GM12872 (cell line): Measurements from ENCODE around the gene CSNK1G2.

Experiments
- CTCF ChIP-seq: IDR thresholded peaks from 3 replicates; pipeline ENCODE4 v1.5.1; 2011; ENCODE audit warnings: low read depth, mild to moderate bottlenecking, low read length, moderate library complexity; ENCODE audit not compliant: insufficient read depth

Gene CSNK1G2

GRCh38 chr19:1905863-1906375 lies 35.1 kb upstream of the CSNK1G2 start:
- TF ChIP-seq CTCF: no peak

DNA sequence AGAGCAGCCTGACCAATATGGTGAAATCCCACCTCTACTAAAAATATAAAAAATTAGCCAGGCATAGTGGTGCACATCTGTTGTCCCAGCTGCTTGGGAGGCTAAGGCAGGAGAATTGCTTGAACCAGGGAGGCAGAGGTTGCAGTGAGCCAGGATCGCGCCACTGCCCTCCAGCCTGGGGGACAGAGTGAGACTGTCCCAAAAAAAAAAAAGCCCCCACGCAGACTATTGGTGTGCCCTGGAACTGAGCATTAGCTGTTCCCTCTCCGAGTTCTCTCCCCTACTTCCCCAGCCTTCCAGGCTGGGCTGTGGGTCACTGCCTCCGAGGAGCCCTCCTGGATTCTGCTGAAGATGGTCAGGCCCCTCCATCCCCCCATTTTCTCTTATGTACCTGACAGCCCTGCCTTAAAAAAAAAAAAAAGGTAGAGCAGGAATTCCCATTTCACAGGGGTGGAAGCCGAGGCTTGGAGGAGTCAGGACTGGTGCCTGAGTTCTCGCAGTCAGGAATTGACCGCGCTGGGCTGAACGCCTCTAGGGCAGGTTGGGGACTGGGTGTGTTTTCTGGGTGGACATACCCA lies 33.9 kb upstream of the CSNK1G2 start:
- no peak for TF ChIP-seq CTCF

DNA sequence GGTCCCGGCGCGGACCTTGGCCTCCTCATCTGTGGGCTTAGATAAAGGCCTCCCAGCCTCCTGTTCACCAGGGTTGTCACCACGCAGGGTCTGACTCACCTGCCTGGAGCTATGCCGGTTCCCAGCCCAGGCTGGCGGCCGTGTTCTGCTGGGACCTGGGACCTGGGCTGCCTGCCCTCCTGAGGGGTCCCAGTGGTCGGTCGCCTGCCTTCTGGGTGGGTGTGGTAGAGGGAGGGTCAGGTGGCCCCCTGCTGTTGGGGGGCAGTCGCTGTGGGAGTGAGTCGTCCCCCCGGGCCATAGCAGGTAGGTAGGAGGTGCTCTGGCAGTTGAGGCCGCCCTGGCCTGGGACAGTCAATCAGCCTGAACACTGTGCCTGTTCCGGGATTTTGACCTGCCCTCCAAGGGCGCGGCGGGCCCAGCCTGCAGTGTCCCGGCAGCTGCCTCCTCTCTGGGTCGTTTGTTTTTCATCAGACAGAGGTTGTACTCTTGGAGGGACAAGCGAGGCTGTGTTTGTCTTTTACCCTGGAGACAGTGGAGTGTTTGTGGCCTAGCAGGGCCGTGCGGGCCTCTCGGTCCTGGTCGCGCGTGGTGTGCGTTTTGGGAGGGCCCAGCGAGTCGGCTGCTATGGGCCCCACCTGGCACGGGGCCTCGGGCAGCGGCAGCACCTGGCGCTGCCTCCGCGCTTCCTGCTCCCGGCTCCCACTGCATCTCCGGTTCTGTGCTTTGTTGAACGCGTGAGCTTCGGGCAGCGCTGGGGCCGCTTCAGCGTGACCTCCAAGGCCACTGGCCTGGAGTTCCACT lies 33.2 kb upstream of the CSNK1G2 start:
- TF ChIP-seq CTCF: no peak

GRCh38 chr19:1908364-1908678 lies 32.7 kb upstream of the CSNK1G2 start:
- no peak for TF ChIP-seq CTCF

DNA sequence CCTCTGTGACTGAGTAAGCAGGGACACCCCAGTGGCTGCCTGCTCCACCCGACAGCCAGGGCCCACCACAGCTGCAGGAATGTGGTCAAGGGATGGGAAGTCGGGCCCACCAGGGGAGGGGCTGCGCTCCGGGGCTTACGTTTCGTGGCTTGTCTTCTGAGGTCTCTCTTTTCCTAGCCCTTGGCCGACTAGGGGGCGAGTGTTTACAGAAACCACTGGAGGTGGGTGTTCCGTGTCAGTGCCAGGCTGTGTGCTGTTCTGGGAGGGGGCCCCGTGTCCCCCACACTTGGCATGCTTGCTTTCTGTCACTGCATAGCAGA lies 31.3 kb upstream of the CSNK1G2 start:
- TF ChIP-seq CTCF: no peak

DNA sequence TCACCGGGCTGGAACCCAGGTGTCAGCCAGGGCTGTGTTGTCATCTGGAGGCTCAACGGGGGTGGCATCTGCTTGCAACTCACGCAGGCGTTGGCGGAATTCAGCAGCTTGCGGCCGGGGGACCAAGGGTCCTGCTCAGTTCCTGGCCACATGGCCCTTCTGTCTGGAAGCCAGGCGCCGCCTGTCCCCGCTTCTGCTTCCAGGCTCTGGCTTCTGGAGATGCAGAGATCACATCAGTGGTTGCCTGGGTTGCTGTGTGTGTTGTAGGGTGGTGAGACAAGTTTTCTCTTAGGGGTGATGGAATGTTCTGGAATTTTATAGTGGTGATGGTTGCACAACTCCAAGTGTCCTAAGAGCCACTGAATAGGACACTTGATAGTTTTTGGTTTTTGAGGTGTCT lies 30.8 kb upstream of the CSNK1G2 start:
- no peak for TF ChIP-seq CTCF

GRCh38 chr19:1911098-1911497 lies 29.9 kb upstream of the CSNK1G2 start:
- TF ChIP-seq CTCF: no peak
